Ishikawa (cell line): ENCODE results near the gene CDH20.

Experiments used
- CEBPB ChIP-seq: IDR thresholded peaks from 2 replicates; pipeline ENCODE4 v1.6.1; 2012
- CREB1 ChIP-seq: IDR thresholded peaks from 2 replicates; pipeline ENCODE4 v1.6.1; 2012; ENCODE audit warnings: low read depth
- EGR1 ChIP-seq: IDR thresholded peaks from 2 replicates; pipeline ENCODE4 v1.6.1; 2012
- EP300 ChIP-seq: IDR thresholded peaks from 2 replicates; pipeline ENCODE4 v1.6.1; 2012; ENCODE audit warnings: borderline replicate concordance
- FOXM1 ChIP-seq: IDR thresholded peaks from 2 replicates; pipeline ENCODE4 v1.6.1; 2012; ENCODE audit warnings: low read depth, borderline replicate concordance
- MAX ChIP-seq: IDR thresholded peaks from 2 replicates; pipeline ENCODE4 v1.6.1; 2012
- NFIC ChIP-seq: IDR thresholded peaks from 2 replicates; pipeline ENCODE4 v1.6.1; 2012
- RAD21 ChIP-seq: IDR thresholded peaks from 2 replicates; pipeline ENCODE4 v1.6.1; 2012; ENCODE audit warnings: low read depth
- REST ChIP-seq: IDR thresholded peaks from 2 replicates; pipeline ENCODE4 v1.6.1; 2012; ENCODE audit warnings: low read depth, mild to moderate bottlenecking
- TAF1 ChIP-seq: IDR thresholded peaks from 2 replicates; pipeline ENCODE4 v1.6.1; 2012; ENCODE audit warnings: low read depth, mild to moderate bottlenecking
- TCF12 ChIP-seq: IDR thresholded peaks from 2 replicates; pipeline ENCODE4 v1.6.1; 2012; ENCODE audit warnings: low read depth
- TEAD4 ChIP-seq: IDR thresholded peaks from 2 replicates; pipeline ENCODE4 v1.6.1; 2012
- USF1 ChIP-seq: IDR thresholded peaks from 2 replicates; pipeline ENCODE4 v1.6.1; 2012
- YY1 ChIP-seq: IDR thresholded peaks from 2 replicates; pipeline ENCODE4 v1.6.1; 2012; ENCODE audit warnings: low read depth
- ZBTB7A ChIP-seq: IDR thresholded peaks from 2 replicates; pipeline ENCODE4 v1.6.1; 2012; ENCODE audit warnings: low read depth

CDH20 gene

DNA sequence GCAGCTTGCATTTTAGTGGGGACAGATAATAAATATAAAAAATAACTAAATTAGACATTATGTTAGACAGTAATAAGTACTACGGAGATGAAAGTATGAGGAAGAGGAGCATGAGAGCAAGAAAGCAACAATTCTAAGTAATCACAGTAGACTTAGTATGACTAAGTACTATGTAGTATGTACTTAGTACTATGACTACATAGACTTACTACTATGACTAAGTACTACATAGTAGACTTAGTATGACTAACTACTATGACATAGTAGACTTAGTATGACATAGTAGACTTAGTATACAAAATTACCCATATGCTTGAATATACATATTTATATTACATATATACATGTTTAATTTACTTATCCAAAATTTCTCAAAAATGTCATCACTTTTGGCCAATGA is 29.3 kb downstream of the CDH20 start:
- TF ChIP-seq TAF1 (no peak), EGR1 (no peak), TEAD4 (no peak), MAX (no peak), FOXM1 (no peak), TCF12 (no peak)

DNA sequence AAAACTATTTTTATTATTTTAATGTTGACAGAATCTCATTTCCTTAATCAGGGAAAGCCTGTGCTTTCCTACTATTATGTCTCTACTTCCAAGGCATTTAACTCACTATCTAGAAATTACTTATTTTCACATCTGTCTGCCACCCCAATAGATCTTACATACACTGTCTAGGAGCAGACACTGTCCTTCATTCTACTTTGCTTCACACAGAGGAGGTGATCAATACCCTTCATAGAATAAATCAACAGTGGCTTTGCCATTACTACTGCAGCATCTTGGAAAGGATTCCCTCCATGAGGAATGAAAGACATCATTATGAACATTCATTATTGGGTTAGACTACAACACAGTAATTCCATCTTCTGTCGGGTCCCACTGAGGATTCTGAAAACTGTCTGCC is 31.7 kb downstream of the CDH20 start:
- TF ChIP-seq TEAD4 (no peak), MAX (no peak), EGR1 (no peak), TAF1 (no peak), REST (no peak), NFIC (no peak)

DNA sequence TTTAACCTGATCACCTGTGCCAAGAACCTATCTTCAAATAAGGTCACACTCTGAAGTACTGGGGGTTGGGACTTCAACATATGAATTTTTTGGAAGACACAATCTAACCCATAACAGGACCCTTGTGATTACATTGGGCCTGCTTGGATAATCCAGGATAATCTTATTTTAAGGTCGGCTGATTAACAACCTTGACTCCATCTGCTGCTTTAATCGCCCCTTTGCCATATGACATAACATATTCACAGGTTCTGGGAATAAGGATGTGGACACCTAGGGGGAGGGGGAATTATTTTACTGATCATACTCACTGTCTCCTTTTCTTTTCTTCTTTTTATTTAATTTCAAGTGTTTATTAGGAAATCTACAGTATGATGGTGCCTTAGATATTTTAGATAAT is 34.8 kb downstream of the CDH20 start:
- no peak for TF ChIP-seq REST
- TF ChIP-seq TAF1 = no peak
- no peak for TF ChIP-seq ZBTB7A
- no peak for TF ChIP-seq RAD21

GRCh38 chr18:61371111-61371510 is 37.9 kb downstream of the CDH20 start:
- TF ChIP-seq CEBPB (no peak), RAD21 (no peak)

- TF ChIP-seq REST (no peak), TAF1 (no peak), RAD21 (no peak), NFIC (no peak), EP300 (no peak), TCF12 (no peak), FOXM1 (no peak), ZBTB7A (no peak), MAX (no peak), CREB1 (no peak), CEBPB (no peak), TEAD4 (no peak), USF1 (no peak), EGR1 (no peak), YY1 (no peak)
These were observed 46.6 kb downstream of the CDH20 start for GRCh38 chr18:61379827-61380226.

DNA sequence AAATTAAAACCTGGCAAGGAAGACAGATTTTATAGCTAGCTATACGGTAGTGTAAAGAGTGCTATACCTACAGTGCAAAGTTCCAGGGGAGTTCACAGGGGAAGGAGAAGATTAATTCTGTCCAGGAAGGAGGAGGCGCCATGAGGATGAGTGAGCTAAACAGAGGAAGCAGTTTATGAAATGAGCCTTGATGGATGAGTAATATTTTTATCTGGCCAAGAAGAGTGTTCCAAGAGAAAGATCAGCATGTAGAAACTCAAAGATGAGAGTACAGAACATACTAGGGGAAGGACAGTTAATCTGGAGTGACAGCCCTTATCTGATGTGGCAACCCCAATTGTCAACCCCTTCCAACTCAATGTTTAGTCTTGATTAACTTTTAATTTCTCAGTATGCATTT is 54.8 kb downstream of the CDH20 start:
- TF ChIP-seq TCF12 (no peak), REST (no peak), MAX (no peak), YY1 (no peak), USF1 (no peak), CREB1 (no peak), NFIC (no peak), ZBTB7A (no peak), TAF1 (no peak), TEAD4 (no peak)
